ENCODE data around the gene CCDC88B.

Gene CCDC88B

GRCh38 chr11:64359712-64360445 lies 19.9 kb downstream of the CCDC88B start:
- no peaks in the 10 kb centered on the region for H3K9me3 ChIP-seq (ENCODE audit: control insufficient read depth in 1 of 2, low read length in 2 of 2)
- H3K4me3 ChIP-seq (ENCODE audit: low read depth in 1 of 2, low read length in 2 of 2), result peak overlapping the region; percentile 79 to 94
- H3K36me3 ChIP-seq (ENCODE audit: control insufficient read depth in 1 of 2, insufficient read depth in 2 of 2, low read length in 2 of 2), result peaks cover 13 to 29% of the 10 kb centered on the region in 2 donors
- H3K27ac ChIP-seq (ENCODE audit: low read length), result no peak overlapping the region
- H3K4me1 ChIP-seq (ENCODE audit: control insufficient read depth in 1 of 2, insufficient read depth in 2 of 2, low read length in 2 of 2), result peaks cover 7 to 37% of the 10 kb centered on the region in 2 donors
- H3K27me3 ChIP-seq (ENCODE audit: low read depth, low read length), result no peaks in the 10 kb centered on the region

- H3K4me3 ChIP-seq (ENCODE audit: low read depth in 1 of 2, low read length in 2 of 2), result peak overlapping the region in 1 of 2 donors; percentile 94
- H3K9me3 ChIP-seq (ENCODE audit: control insufficient read depth in 1 of 2, low read length in 2 of 2), result no peaks in the 10 kb centered on the region
- H3K4me1 ChIP-seq (ENCODE audit: control insufficient read depth in 1 of 2, insufficient read depth in 2 of 2, low read length in 2 of 2), result peaks cover 7 to 32% of the 10 kb centered on the region in 2 donors
- no peak overlapping the region for H3K27ac ChIP-seq (ENCODE audit: low read length)
- no peaks in the 10 kb centered on the region for H3K27me3 ChIP-seq (ENCODE audit: low read depth, low read length)
- H3K36me3 ChIP-seq (ENCODE audit: control insufficient read depth in 1 of 2, insufficient read depth in 2 of 2, low read length in 2 of 2), result peaks cover 19 to 35% of the 10 kb centered on the region in 2 donors
Observed at GRCh38 chr11:64360448-64360921, 20.5 kb downstream of the CCDC88B start.

- Histone ChIP-seq H3K4me1 (ENCODE audit: control insufficient read depth in 1 of 2, insufficient read depth in 2 of 2, low read length in 2 of 2) (peaks cover 7 to 29% of the 10 kb centered on the region in 2 donors), H3K36me3 (ENCODE audit: control insufficient read depth in 1 of 2, insufficient read depth in 2 of 2, low read length in 2 of 2) (peaks cover 24 to 47% of the 10 kb centered on the region in 2 donors), H3K27ac (ENCODE audit: low read length) (no peak overlapping the region)
Observed at GRCh38 chr11:64361659-64362058, 21.7 kb downstream of the CCDC88B start.

GRCh38 chr11:64362339-64362738 lies 22.3 kb downstream of the CCDC88B start:
- Histone ChIP-seq H3K9me3 (ENCODE audit: control insufficient read depth in 1 of 2, low read length in 2 of 2) (no peaks in the 10 kb centered on the region), H3K27me3 (ENCODE audit: low read depth, low read length) (no peaks in the 10 kb centered on the region), H3K36me3 (ENCODE audit: control insufficient read depth in 1 of 2, insufficient read depth in 2 of 2, low read length in 2 of 2) (peaks cover 26 to 50% of the 10 kb centered on the region in 2 donors), H3K4me1 (ENCODE audit: control insufficient read depth in 1 of 2, insufficient read depth in 2 of 2, low read length in 2 of 2) (peaks cover 7 to 29% of the 10 kb centered on the region in 2 donors), H3K27ac (ENCODE audit: low read length) (no peak overlapping the region), H3K4me3 (ENCODE audit: low read depth in 1 of 2, low read length in 2 of 2) (no peak overlapping the region)

More at GRCh38 chr11:64361659-64362058, 21.7 kb downstream of the CCDC88B start:
- Histone ChIP-seq H3K9me3 (ENCODE audit: control insufficient read depth in 1 of 2, low read length in 2 of 2) (no peaks in the 10 kb centered on the region), H3K27me3 (ENCODE audit: low read depth, low read length) (no peaks in the 10 kb centered on the region), H3K4me3 (ENCODE audit: low read depth in 1 of 2, low read length in 2 of 2) (no peak overlapping the region)

GRCh38 chr11:64364435-64364834 lies 24.4 kb downstream of the CCDC88B start:
- Histone ChIP-seq H3K27me3 (ENCODE audit: low read depth, low read length) (no peaks in the 10 kb centered on the region), H3K4me1 (ENCODE audit: control insufficient read depth in 1 of 2, insufficient read depth in 2 of 2, low read length in 2 of 2) (peaks cover 2 to 13% of the 10 kb centered on the region in 2 donors), H3K9me3 (ENCODE audit: control insufficient read depth in 1 of 2, low read length in 2 of 2) (no peaks in the 10 kb centered on the region), H3K36me3 (ENCODE audit: control insufficient read depth in 1 of 2, insufficient read depth in 2 of 2, low read length in 2 of 2) (peaks cover 26 to 70% of the 10 kb centered on the region in 2 donors), H3K4me3 (ENCODE audit: low read depth in 1 of 2, low read length in 2 of 2) (no peak overlapping the region), H3K27ac (ENCODE audit: low read length) (no peak overlapping the region)

GRCh38 chr11:64364911-64365310 lies 24.9 kb downstream of the CCDC88B start:
- H3K4me1 ChIP-seq (ENCODE audit: control insufficient read depth in 1 of 2, insufficient read depth in 2 of 2, low read length in 2 of 2), result peaks cover 0 to 8% of the 10 kb centered on the region in 2 donors
- H3K27ac ChIP-seq (ENCODE audit: low read length), result no peak overlapping the region
- H3K36me3 ChIP-seq (ENCODE audit: control insufficient read depth in 1 of 2, insufficient read depth in 2 of 2, low read length in 2 of 2), result peaks cover 26 to 75% of the 10 kb centered on the region in 2 donors
- no peaks in the 10 kb centered on the region for H3K9me3 ChIP-seq (ENCODE audit: control insufficient read depth in 1 of 2, low read length in 2 of 2)
- H3K27me3 ChIP-seq (ENCODE audit: low read depth, low read length), result no peaks in the 10 kb centered on the region
- H3K4me3 ChIP-seq (ENCODE audit: low read depth in 1 of 2, low read length in 2 of 2), result no peak overlapping the region

- H3K27ac ChIP-seq (ENCODE audit: low read length), result no peak overlapping the region
- peaks cover 26 to 81% of the 10 kb centered on the region in 2 donors for H3K36me3 ChIP-seq (ENCODE audit: control insufficient read depth in 1 of 2, insufficient read depth in 2 of 2, low read length in 2 of 2)
- H3K4me3 ChIP-seq (ENCODE audit: low read depth in 1 of 2, low read length in 2 of 2), result no peak overlapping the region
- no peaks in the 10 kb centered on the region for H3K9me3 ChIP-seq (ENCODE audit: control insufficient read depth in 1 of 2, low read length in 2 of 2)
- no peaks in the 10 kb centered on the region for H3K4me1 ChIP-seq (ENCODE audit: control insufficient read depth in 1 of 2, insufficient read depth in 2 of 2, low read length in 2 of 2)
- no peaks in the 10 kb centered on the region for H3K27me3 ChIP-seq (ENCODE audit: low read depth, low read length)
Observed at GRCh38 chr11:64366751-64367150, 26.7 kb downstream of the CCDC88B start.

- H3K27me3 ChIP-seq (ENCODE audit: low read depth, low read length), result no peaks in the 10 kb centered on the region
- peaks cover 15 to 76% of the 10 kb centered on the region in 2 donors for H3K36me3 ChIP-seq (ENCODE audit: control insufficient read depth in 1 of 2, insufficient read depth in 2 of 2, low read length in 2 of 2)
- H3K4me1 ChIP-seq (ENCODE audit: control insufficient read depth in 1 of 2, insufficient read depth in 2 of 2, low read length in 2 of 2), result no peaks in the 10 kb centered on the region
- H3K4me3 ChIP-seq (ENCODE audit: low read depth in 1 of 2, low read length in 2 of 2), result no peak overlapping the region
- no peaks in the 10 kb centered on the region for H3K9me3 ChIP-seq (ENCODE audit: control insufficient read depth in 1 of 2, low read length in 2 of 2)
- no peak overlapping the region for H3K27ac ChIP-seq (ENCODE audit: low read length)
Observed at GRCh38 chr11:64367931-64368672, 28.1 kb downstream of the CCDC88B start.

- Histone ChIP-seq H3K4me3 (ENCODE audit: low read depth in 1 of 2, low read length in 2 of 2) (no peak overlapping the region), H3K27ac (ENCODE audit: low read length) (no peak overlapping the region), H3K9me3 (ENCODE audit: control insufficient read depth in 1 of 2, low read length in 2 of 2) (no peaks in the 10 kb centered on the region), H3K36me3 (ENCODE audit: control insufficient read depth in 1 of 2, insufficient read depth in 2 of 2, low read length in 2 of 2) (peaks cover 12 to 70% of the 10 kb centered on the region in 2 donors), H3K4me1 (ENCODE audit: control insufficient read depth in 1 of 2, insufficient read depth in 2 of 2, low read length in 2 of 2) (no peaks in the 10 kb centered on the region), H3K27me3 (ENCODE audit: low read depth, low read length) (no peaks in the 10 kb centered on the region)
Observed at GRCh38 chr11:64368673-64369074, 28.7 kb downstream of the CCDC88B start.

GRCh38 chr11:64369440-64370421 lies 29.7 kb downstream of the CCDC88B start:
- Histone ChIP-seq H3K36me3 (ENCODE audit: control insufficient read depth in 1 of 2, insufficient read depth in 2 of 2, low read length in 2 of 2) (peaks cover 12 to 63% of the 10 kb centered on the region in 2 donors), H3K4me3 (ENCODE audit: low read depth in 1 of 2, low read length in 2 of 2) (no peak overlapping the region), H3K27me3 (ENCODE audit: low read depth, low read length) (no peaks in the 10 kb centered on the region), H3K4me1 (ENCODE audit: control insufficient read depth in 1 of 2, insufficient read depth in 2 of 2, low read length in 2 of 2) (no peaks in the 10 kb centered on the region), H3K9me3 (ENCODE audit: control insufficient read depth in 1 of 2, low read length in 2 of 2) (no peaks in the 10 kb centered on the region), H3K27ac (ENCODE audit: low read length) (no peak overlapping the region)
